ENCODE data around the gene PDP2.

GRCh38 chr16:66916518-66916917 lies 36.2 kb downstream of the PDP2 start:
- TF ChIP-seq CTCF (IDR thresholded peaks at IDR 0.05; ENCODE audit: low read length) (no peak), EZH2 (optimal IDR thresholded peaks at IDR 0.05; ENCODE audit: low read depth, low read length) (no peak), EZH2phosphoT487 (IDR thresholded peaks at IDR 0.05; ENCODE audit: low read length) (no peak)

All from MM.1S (cell line).